ENCODE measurements around the gene POU5F1.
"Not testable (repeated sequence)": the region's sequence is repeated elsewhere in the genome, so short reads cannot be mapped to it uniquely, and the experiment has no call there.

The POU5F1 gene

GRCh38 chr6:31190488-31190887 is 20.0 kb upstream of the POU5F1 start:
- DNase-seq (ENCODE audit: low spot score) = no peak

- DNase-seq (ENCODE audit: low spot score) = not testable (repeated sequence)
Measured at GRCh38 chr6:31189223-31189622, 18.7 kb upstream of the POU5F1 start.

DNA sequence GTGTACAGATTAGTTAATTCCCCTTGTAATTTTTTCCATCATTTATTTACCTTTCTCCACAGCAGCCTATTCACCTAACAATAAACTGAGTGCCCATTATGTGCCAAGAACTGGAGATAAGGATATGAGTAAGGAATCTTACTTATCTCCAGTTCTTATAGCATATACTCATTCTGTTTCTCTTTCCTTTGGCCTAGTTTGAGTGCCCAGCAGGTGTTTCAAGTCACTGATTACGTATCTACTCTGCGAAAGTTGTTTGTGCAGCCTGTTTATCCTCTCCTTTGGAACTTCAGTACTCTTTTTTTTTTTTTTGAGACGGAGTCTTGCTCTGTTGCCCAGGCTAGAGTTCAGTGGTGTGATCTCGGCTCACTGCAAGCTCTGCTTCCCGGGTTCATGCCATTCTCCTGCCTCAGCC is 17.3 kb upstream of the POU5F1 start:
- DNase-seq (ENCODE audit: low spot score) = no peak

GRCh38 chr6:31186052-31186734 is 15.7 kb upstream of the POU5F1 start:
- DNase-seq (ENCODE audit: low spot score) = no peak

GRCh38 chr6:31185695-31186051 is 15.2 kb upstream of the POU5F1 start:
- DNase-seq (ENCODE audit: low spot score) = not testable (repeated sequence)

GRCh38 chr6:31183859-31184258 is 13.4 kb upstream of the POU5F1 start:
- DNase-seq (ENCODE audit: low spot score) = not testable (repeated sequence)

GRCh38 chr6:31183287-31183686 is 12.8 kb upstream of the POU5F1 start:
- not testable (repeated sequence) for DNase-seq (ENCODE audit: low spot score)

DNA sequence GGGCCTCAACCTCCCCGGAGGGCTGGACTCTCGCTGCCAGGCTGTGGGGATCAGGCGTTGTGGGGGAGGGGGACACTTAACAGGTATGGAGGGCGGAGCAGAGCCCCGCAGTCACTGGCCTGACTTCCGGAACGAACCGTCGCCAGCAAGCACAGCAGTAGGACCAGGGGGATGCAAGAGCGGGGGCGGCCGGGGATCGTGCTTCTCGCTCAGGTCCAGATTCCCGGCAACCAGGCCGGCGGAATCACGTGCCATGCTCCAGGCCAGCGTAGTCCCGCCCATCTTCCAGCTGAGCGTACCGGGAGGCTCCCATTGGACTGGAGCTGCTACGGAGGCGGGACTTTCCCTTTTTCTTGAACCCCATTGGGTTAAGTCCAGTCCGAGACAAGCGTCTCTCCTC is 10.0 kb upstream of the POU5F1 start:
- DNase-seq (ENCODE audit: low spot score) = peak; percentile 76

DNA sequence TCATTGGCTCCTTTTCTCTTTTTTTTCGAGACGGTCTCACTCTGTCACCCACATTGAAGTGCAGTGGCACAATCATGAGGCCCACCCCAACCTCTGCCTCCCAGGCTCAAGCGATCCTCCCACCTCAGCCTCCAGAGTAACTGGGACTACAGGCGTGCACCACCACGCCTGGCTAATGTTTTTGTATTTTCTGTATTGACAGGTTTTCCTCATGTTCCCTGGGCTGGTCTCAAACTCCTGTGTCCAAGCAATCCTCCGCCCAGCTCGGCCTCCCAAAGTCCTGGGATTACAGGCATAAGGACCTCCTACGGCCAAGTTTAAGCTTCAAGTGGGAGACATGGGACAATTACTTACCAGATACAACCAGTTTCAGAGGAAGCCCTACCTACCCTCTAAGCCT is 9.4 kb upstream of the POU5F1 start:
- no peak for DNase-seq (ENCODE audit: low spot score)

- no peak for DNase-seq (ENCODE audit: low spot score)
Measured at GRCh38 chr6:31179042-31179386, 8.5 kb upstream of the POU5F1 start.

DNA sequence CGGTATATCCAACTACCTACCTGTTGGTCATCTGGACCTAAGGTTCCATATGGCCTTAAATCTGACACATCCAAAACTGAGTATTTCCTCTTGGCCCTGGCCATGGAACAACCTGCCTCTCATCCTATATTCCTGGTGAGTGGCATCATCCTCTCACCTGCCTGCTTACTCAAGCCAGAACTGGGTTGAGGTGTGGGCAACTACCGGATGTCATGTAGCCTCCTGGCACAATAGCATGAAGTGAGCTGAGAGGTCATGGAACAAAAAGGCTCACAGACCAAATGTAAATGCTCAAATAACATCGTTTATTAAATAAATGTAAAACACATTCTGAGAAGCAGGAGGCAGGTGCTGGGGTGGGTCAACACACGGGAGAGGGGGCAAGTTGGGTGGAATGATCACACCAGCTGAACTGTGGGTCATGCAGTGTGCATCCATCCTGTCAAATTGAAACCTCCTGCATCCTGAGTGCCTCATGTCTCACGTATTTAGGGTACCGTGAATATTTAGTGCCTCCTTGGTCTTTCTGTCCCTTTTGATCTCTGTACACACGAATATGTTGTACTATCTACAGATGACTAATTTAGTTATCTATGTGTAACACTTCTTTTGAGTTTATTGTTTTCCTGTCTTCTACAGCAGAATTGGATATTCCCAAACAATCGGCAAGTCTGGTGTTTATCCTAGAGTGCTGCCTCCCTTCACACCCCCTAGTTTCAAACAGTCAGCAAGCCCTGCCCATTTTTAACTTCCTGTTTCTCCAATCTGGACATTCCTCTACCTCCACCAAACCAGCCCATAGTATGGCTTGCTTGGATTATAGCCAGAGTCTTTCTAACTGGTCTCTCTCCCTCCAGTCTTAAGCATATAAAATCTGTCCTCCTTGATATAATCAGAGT is 7.9 kb upstream of the POU5F1 start:
- DNase-seq (ENCODE audit: low spot score) = no peak

- no peak for DNase-seq (ENCODE audit: low spot score)
Measured at GRCh38 chr6:31175971-31176370, 5.5 kb upstream of the POU5F1 start.

- DNase-seq (ENCODE audit: low spot score) = no peak
Measured at GRCh38 chr6:31174378-31174777, 3.9 kb upstream of the POU5F1 start.

- no peak for DNase-seq (ENCODE audit: low spot score)
Measured at GRCh38 chr6:31173406-31173805, 2.9 kb upstream of the POU5F1 start.

DNA sequence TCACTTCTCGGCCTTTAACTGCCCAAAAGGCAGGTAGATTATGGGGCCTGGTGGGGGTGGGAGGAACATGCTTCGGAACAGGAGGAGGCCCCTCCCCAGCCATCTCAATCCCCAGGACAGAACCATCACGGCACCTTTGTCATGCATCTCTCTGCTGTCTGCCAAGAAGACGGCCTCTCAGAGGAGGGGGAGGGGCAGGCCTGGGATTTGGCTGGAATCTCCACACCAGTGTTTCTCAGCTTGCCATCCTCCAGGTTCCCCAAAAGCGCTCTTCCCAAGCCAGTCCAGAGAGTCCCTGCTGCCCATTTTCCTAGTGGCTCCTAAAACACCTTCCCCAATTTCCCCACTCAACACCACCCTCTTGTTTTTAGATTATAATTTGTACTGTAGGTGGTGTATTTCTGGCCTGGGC is 2.5 kb upstream of the POU5F1 start:
- DNase-seq (ENCODE audit: low spot score) = no peak

DNA sequence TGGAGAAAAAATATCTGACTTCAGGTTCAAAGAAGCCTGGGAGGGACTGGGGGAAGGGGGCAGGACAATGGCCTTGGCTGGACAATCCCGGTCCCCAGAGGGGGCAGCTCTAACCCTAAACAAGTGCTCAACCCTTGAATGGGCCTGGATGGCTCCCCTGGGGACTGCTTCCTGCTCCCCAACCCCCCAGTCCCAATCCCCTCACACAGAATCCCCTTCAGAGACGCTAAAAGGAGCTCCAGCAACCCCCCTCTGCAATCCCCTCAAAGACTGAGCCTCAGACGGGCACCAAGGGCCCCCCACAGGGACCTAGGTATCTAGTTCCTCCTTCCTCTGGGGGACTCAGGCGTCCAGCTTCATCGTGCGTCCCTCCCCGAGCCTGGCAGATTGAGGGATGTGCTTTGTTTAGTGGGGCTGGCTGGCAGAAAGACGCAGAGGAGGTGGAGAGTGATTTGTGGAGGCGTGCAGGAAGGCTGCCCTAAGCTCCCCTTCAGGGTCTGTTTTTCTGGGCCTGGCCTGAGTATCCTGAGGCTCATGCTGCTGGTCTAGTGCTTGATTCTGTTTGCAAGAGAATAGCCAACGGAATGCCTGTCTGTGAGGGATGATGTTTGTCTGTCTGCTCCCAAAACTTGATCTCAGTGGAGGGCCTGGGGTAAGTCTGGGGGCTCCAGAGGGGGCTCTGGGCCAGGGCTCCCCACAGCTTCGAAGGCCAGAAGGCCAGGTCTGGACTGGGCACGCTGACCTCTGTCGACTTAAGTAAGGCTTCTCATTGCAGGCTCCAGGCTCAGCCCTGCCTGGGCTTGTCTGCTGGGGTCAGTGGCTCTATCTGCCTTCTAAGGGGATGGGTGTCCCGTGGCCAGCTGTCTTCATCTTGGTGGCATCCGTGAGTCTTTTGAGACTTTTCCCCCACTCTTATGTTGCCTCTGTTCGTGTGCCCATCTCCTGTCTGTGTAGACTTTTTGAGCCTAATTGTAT is 1.7 kb upstream of the POU5F1 start:
- no peak for DNase-seq (ENCODE audit: low spot score)

- no peak for DNase-seq (ENCODE audit: low spot score)
Measured at GRCh38 chr6:31170987-31171671, 647 bp upstream of the POU5F1 start.

GRCh38 chr6:31169858-31170599 is 453 bp downstream of the POU5F1 start:
- DNase-seq (ENCODE audit: low spot score) = not testable (repeated sequence)

DNA sequence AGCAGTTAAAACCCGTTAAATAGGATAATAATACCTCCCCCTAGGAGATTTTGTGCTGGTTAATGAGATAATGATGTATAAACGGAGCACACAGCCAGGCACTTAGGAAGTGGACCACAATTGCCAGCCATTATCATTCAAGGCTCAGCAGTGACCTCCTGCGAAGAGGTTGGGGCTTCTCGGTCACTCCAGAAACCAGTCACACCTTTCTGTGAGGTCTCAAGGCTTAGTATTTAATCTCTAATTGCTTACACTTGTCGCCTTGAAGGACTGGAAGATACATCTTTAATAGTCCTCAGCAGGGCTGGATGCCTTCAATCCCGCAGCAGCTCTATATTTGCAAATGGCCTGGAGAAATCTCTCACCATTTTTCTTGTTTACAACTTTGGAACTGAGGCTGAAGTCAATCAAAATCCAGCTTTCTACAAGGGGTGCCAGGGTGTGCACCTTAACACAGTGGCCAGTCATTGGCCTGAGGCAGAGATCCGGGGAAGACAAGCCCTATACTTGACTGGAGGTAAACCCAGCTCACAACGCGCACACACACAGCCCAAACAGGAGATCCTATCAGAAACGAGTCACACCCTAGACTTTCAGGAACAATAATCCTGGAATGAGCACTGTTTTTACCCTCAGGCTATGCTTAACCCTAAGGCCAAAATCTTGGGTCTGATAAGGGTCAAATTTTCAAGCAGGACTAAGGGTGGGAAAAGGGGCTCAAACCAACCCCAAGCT is 1.2 kb downstream of the POU5F1 start:
- DNase-seq (ENCODE audit: low spot score) = no peak

DNA sequence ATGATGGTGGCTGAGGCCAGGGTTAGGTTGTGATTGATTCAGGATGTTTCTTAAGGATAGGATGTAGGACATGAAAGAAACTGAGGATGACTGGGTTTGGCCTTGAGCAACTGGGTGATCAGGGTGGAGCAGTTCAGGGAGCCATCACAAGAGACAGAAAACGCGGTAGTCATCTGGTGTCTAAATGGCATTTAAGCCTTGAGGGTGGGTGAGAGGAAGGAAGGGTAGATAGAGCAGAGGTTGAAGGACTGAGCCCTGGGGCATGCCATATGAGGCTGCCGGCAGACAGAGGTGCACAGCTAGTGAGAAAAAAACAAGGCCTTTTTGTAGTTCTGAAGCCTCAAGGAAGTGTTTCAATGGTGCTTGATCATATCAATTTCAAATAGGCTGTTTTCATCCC is 1.9 kb downstream of the POU5F1 start:
- no peak for DNase-seq (ENCODE audit: low spot score)

Measured in CD4-positive, alpha-beta T cell treated with Interleukin-2 at 100 ng/mL for 4 hours (primary cell).